ENCODE results near the gene AP4B1.

GRCh38 chr1:113859478-113860175 is 45.0 kb downstream of the AP4B1 start:
- TF ChIP-seq YY1 (IDR thresholded peaks at IDR 0.05; ENCODE audit: insufficient read depth, insufficient read length) (no peak), ZNF274 (IDR thresholded peaks at IDR 0.05; ENCODE audit: low read depth, low read length) (no peak), SUZ12 (IDR thresholded peaks at IDR 0.05; ENCODE audit: extremely low read depth, insufficient read depth, insufficient read length) (no peak)
